ENCODE measurements around the gene RPL36AL. TPM values are rescaled to one million over a fixed set of nuclear protein-coding genes. Genes with fewer than 3 reads are reported as not detected.
A peak's percentile ranks its signal among the peaks of the same experiment; 100 is the strongest.

The RPL36AL gene
- total RNA-seq, 1 donor from 2014 or later = 187 TPM

- Mint-ChIP-seq H3K36me3 (ENCODE audit: unreplicated experiment) (peaks cover 18% of the 10 kb centered on the region), H3K27me3 (ENCODE audit: unreplicated experiment) (no peaks in the 10 kb centered on the region), H3K4me3 (ENCODE audit: unreplicated experiment) (peak within 1 kb of the TSS; percentile 96), H3K9me3 (ENCODE audit: unreplicated experiment) (no peaks in the 10 kb centered on the region), H3K27ac (ENCODE audit: unreplicated experiment) (peak within 1 kb of the TSS; percentile 88), H3K4me1 (ENCODE audit: unreplicated experiment) (peaks cover 44% of the 10 kb centered on the region)
- DNase-seq (ENCODE audit: extremely low spot score, unreplicated experiment) = no peak
- TF ChIP-seq, protein P1, sequence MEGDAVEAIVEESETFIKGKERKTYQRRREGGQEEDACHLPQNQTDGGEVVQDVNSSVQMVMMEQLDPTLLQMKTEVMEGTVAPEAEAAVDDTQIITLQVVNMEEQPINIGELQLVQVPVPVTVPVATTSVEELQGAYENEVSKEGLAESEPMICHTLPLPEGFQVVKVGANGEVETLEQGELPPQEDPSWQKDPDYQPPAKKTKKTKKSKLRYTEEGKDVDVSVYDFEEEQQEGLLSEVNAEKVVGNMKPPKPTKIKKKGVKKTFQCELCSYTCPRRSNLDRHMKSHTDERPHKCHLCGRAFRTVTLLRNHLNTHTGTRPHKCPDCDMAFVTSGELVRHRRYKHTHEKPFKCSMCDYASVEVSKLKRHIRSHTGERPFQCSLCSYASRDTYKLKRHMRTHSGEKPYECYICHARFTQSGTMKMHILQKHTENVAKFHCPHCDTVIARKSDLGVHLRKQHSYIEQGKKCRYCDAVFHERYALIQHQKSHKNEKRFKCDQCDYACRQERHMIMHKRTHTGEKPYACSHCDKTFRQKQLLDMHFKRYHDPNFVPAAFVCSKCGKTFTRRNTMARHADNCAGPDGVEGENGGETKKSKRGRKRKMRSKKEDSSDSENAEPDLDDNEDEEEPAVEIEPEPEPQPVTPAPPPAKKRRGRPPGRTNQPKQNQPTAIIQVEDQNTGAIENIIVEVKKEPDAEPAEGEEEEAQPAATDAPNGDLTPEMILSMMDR (IDR thresholded peaks at IDR 0.05) = no peak
Observed at GRCh38 chr14:49634547-49635334, 14.3 kb upstream of the RPL36AL start, which contains the start of gene DNAAF2. Gene DNAAF2, minus strand, starts transcription at chr14:49635244. Its CDS starts 95 bp downstream, at chr14:49635149.

DNA sequence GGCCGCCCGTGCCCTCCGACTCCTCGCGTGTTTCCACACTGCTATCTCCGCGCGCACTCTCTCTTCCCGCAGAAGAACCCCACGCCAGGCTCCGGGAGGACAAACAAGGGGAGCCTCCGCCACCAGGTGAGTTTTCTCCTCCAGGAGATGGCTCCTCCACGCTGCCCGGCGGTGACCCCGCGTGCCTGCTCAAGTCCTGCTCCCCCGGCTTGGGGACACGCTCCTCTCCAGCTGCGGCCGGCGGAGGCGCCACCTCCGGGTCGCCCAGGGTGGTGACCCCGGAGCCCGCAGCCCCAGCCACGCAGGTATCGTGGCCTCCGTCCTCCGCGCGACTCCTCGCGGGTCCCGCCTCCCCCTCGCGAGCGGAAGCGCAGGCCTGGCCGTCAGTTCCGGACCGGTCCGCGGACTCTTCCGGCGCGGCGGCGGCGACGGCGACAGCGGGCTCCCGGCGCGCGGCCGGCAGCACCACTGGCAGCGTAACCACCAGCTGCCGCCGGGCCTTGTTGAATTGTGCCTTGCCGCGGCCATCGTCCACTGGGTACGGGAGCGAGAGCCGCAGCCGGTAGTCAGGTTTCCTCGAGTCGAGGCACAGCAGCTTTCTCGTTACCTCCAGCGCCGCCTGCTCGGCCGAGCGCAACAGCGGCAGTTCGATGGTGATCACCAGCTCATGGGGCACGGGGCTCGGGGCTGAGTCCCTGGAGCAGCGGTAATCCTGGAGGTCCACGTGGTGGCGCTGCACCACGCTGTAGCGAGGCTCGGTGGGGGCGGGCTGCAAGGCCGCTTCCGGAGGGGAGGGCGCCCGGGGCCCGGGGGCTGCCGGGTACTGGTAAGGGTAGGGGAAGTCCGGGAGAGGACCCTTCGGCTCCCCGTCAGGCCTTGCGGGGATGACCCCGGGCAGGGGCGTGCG, 13.5 kb upstream of the RPL36AL start:
- H3K4me1 Mint-ChIP-seq (ENCODE audit: unreplicated experiment) = peaks cover 46% of the 10 kb centered on the region
- TF ChIP-seq, protein P1 (IDR thresholded peaks at IDR 0.05) = peak; percentile 90
- no peaks in the 10 kb centered on the region for H3K27me3 Mint-ChIP-seq (ENCODE audit: unreplicated experiment)
- peak; percentile 98 for DNase-seq (ENCODE audit: extremely low spot score, unreplicated experiment)
- H3K4me3 Mint-ChIP-seq (ENCODE audit: unreplicated experiment) = peak overlapping the region; percentile 96
- H3K27ac Mint-ChIP-seq (ENCODE audit: unreplicated experiment) = peak overlapping the region; percentile 91
- peaks cover 17% of the 10 kb centered on the region for H3K36me3 Mint-ChIP-seq (ENCODE audit: unreplicated experiment)
- H3K9me3 Mint-ChIP-seq (ENCODE audit: unreplicated experiment) = no peaks in the 10 kb centered on the region

DNA sequence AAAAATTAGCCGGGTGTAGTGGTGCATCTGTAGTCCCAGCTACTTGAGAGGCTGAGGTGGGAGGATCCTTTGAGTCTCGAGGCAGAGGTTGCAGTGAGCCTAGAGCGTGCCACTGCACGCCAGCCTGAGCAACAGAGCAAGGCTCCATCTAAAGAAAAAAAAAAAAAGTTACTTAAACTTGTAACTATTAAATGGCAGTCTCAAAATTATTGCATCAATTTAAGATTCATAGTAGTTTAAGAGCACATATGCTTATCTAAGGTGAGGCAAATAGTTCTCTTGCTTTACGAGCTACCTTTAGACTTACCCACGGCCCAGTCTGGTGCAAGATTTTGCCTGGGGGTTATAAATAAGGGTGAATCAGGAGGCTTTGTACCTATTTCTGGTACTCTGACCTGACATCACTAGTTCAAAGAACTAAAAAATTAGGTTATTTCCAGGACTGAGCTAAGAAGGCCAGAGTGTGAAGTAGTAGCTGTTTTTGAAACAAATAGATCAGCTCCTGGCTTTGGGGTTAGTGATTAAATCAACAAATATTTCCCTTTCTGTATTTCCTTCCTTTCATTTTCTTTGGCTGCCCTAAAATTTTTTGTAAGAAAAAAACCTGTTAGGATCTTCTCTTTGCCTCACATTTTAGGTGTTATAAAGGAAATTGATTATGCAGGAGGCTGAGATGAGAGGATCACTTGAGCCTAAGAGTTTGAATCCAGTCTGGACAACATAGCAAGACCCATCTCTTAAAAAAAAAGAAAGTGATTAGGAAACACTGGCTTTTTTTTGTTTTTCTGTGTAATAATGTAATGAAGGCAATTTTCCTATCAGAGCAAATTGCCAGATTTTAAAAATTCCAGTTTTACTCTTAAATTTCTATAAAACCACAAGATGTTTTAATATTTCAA, 3.8 kb upstream of the RPL36AL start:
- no peak overlapping the region for H3K4me3 Mint-ChIP-seq (ENCODE audit: unreplicated experiment)
- H3K27me3 Mint-ChIP-seq (ENCODE audit: unreplicated experiment) = no peaks in the 10 kb centered on the region

GRCh38 chr14:49623387-49623786, 3.0 kb upstream of the RPL36AL start:
- DNase-seq (ENCODE audit: extremely low spot score, unreplicated experiment) = no peak
- Mint-ChIP-seq H3K36me3 (ENCODE audit: unreplicated experiment) (peaks cover 19% of the 10 kb centered on the region), H3K9me3 (ENCODE audit: unreplicated experiment) (no peaks in the 10 kb centered on the region), H3K27me3 (ENCODE audit: unreplicated experiment) (no peaks in the 10 kb centered on the region), H3K4me1 (ENCODE audit: unreplicated experiment) (peaks cover 53% of the 10 kb centered on the region), H3K27ac (ENCODE audit: unreplicated experiment) (no peak overlapping the region), H3K4me3 (ENCODE audit: unreplicated experiment) (peak overlapping the region; percentile 98)
- TF ChIP-seq, protein P1 (IDR thresholded peaks at IDR 0.05) = no peak

More for the DNA sequence above, 3.8 kb upstream of the RPL36AL start:
- Mint-ChIP-seq H3K36me3 (ENCODE audit: unreplicated experiment) (peaks cover 14% of the 10 kb centered on the region), H3K27ac (ENCODE audit: unreplicated experiment) (no peak overlapping the region), H3K4me1 (ENCODE audit: unreplicated experiment) (peaks cover 50% of the 10 kb centered on the region), H3K9me3 (ENCODE audit: unreplicated experiment) (no peaks in the 10 kb centered on the region)
- TF ChIP-seq, protein P1 (IDR thresholded peaks at IDR 0.05) = no peak
- DNase-seq (ENCODE audit: extremely low spot score, unreplicated experiment) = no peak
